GM13977 (cell line): Measurements from ENCODE around the gene WEE2.

Experiments used
- DNase-seq: peaks from one replicate; pipeline ENCODE4 v3.0.0; 2012; ENCODE audit warnings: low spot score
- CTCF ChIP-seq: IDR thresholded peaks from 2 replicates; pipeline ENCODE4 v1.5.1; 2012; ENCODE audit warnings: mild to moderate bottlenecking, control low read depth; ENCODE audit not compliant: insufficient read depth; ENCODE audit errors: extremely low read depth, missing control alignments
- in situ Hi-C: fragments of 300-500 bp; cut with MboI; formaldehyde crosslinking; loops from one replicate; pipeline ENCODE4 v1.12.0; 2022; ENCODE audit warnings: low sequenced_read_pairs, low pct_unique_long_range_greater_than_20kb, mixed read lengths, inconsistent platforms; ENCODE audit not compliant: unreplicated experiment

WEE2 gene

GRCh38 chr7:141666071-141666470 is 42.1 kb upstream of the WEE2 start:
- in situ Hi-C loops = no loop called here
- TF ChIP-seq CTCF = no peak

GRCh38 chr7:141668853-141669252 is 39.3 kb upstream of the WEE2 start:
- DNase-seq = no peak
- in situ Hi-C loops = no loop called here
- no peak for TF ChIP-seq CTCF

More at GRCh38 chr7:141666071-141666470, 42.1 kb upstream of the WEE2 start:
- DNase-seq = no peak

GRCh38 chr7:141671705-141672496 is 36.3 kb upstream of the WEE2 start:
- TF ChIP-seq CTCF = no peak
- no peak for DNase-seq
- in situ Hi-C loops = no loop called here

- in situ Hi-C loops = no loop called here
- DNase-seq = no peak
- no peak for TF ChIP-seq CTCF
Measured at GRCh38 chr7:141673346-141673745, 34.8 kb upstream of the WEE2 start.

- no peak for DNase-seq
- in situ Hi-C loops = no loop called here
- no peak for TF ChIP-seq CTCF
Measured at GRCh38 chr7:141674171-141674671, 33.9 kb upstream of the WEE2 start.

- in situ Hi-C loops = no loop called here
- TF ChIP-seq CTCF = peak; percentile 44
- DNase-seq = no peak
Measured at GRCh38 chr7:141674702-141675101, 33.5 kb upstream of the WEE2 start.
